Gastrocnemius medialis (tissue), 4 donors: Measurements from ENCODE around the gene P2RX2.

Experiments used
- CTCF ChIP-seq, 5 experiments: fragments of 450-650 bp in 3 of 5; fragments of 200-600 bp in 2 of 5; sonication (generic) in 2 of 5; IDR thresholded peaks in 4 of 5; conservative IDR thresholded peaks in 1 of 5; 1 replicate in 4 of 5; 2 replicates in 1 of 5; pipeline ENCODE4 v1.5.1; 2016 to 2019; ENCODE audit warnings: antibody characterized with exemption in 5 of 5, mild to moderate bottlenecking in 3 of 5, moderate library complexity in 3 of 5
- POLR2A ChIP-seq, 2 donors: fragments of 450-650 bp; IDR thresholded peaks; one replicate each; pipeline ENCODE4 v1.6.1; 2017; ENCODE audit warnings: antibody characterized with exemption in 2 of 2, mild to moderate bottlenecking in 2 of 2, moderate library complexity in 2 of 2

- no peak for TF ChIP-seq POLR2A (IDR thresholded peaks at IDR 0.05)
- TF ChIP-seq CTCF (IDR thresholded peaks at IDR 0.05 in 4 of 5, conservative IDR thresholded peaks at IDR 0.05 in 1 of 5), result no peak
Measured at GRCh38 chr12:132660052-132660451, 41.5 kb downstream of the P2RX2 start.
